Esophagus muscularis mucosa (tissue), 4 donors: ENCODE data around the gene HIRA. TPM values are rescaled to one million over a fixed set of nuclear protein-coding genes. Genes with fewer than 3 reads are reported as not detected.
"Not testable (repeated sequence)": the region's sequence is repeated elsewhere in the genome, so short reads cannot be mapped to it uniquely, and the experiment has no call there.

ENCODE experiments used
- DNase-seq: peaks from one replicate; pipeline ENCODE4 v3.0.0-alpha.2; 2017; ENCODE audit errors: extremely low spot score
- H3K27ac ChIP-seq, 4 donors: fragments of 200-600 bp; sonication (generic); replicated peaks in 1 of 4; 1 replicate in 3 of 4; 2 replicates in 1 of 4; pipeline ENCODE4 v1.5.1; 2016 to 2019; ENCODE audit warnings: mild to moderate bottlenecking in 1 of 4
- H3K27me3 ChIP-seq, 4 donors: fragments of 200-600 bp; sonication (generic); one replicate each; pipeline versions ENCODE4 v1.5.1 to v1.6.0; 2016 to 2019
- H3K36me3 ChIP-seq, 4 donors: fragments of 200-600 bp; sonication (generic); one replicate each; pipeline ENCODE4 v1.5.1; 2016 to 2019
- H3K4me1 ChIP-seq, 4 donors: fragments of 200-600 bp; sonication (generic); one replicate each; pipeline ENCODE4 v1.5.1; 2016 to 2019
- H3K4me3 ChIP-seq, 4 donors: fragments of 200-600 bp; sonication (generic); 1 replicate in 2 of 4; 2 replicates in 2 of 4; pipeline ENCODE4 v1.5.1; 2016 to 2019; ENCODE audit warnings: mild to moderate bottlenecking in 4 of 4, moderate library complexity in 1 of 4
- H3K9me3 ChIP-seq, 4 donors: fragments of 200-600 bp; sonication (generic); 1 replicate in 3 of 4; 2 replicates in 1 of 4; pipeline ENCODE4 v1.5.1; 2016 to 2019
- EP300 ChIP-seq: sonication (generic); formaldehyde crosslinking; IDR thresholded peaks from one replicate; pipeline ENCODE4 v1.6.1; 2017; ENCODE audit warnings: antibody characterized with exemption
- POLR2A ChIP-seq: fragments of 450-650 bp; IDR thresholded peaks from one replicate; pipeline ENCODE4 v1.6.1; 2017; ENCODE audit warnings: antibody characterized with exemption, moderate library complexity, mild to moderate bottlenecking, low read depth
- POLR2AphosphoS5 ChIP-seq, 2 donors: sonication (generic); formaldehyde crosslinking; IDR thresholded peaks; one replicate each; pipeline ENCODE4 v1.6.1; 2017; ENCODE audit warnings: antibody characterized with exemption in 2 of 2
- WGBS: methylation state at CpG from one replicate; pipeline ENCODE4 v1.1.5; 2018; 5-methylcytosine and 5-hydroxymethylcytosine counted together
- intact Hi-C: fragments of 100-400 bp; cut with DNase I; formaldehyde crosslinking; loops from one replicate; pipeline ENCODE4 v1.15.1; 2023
- total RNA-seq, 4 donors: library from RNA; depleted of rRNA; stranded (reverse); fragments of >200 nt; gene quantifications; one replicate each; pipeline versions ENCODE4 v1.1.0 to v1.2.1, GENCODE V29; 2016
- TF ChIP-seq, protein P1 (sequence below), 3 experiments: fragments of 200-600 bp in 2 of 3; fragments of 450-650 bp in 1 of 3; sonication (generic) in 2 of 3; IDR thresholded peaks; one replicate each; pipeline ENCODE4 v1.5.1; 2017 to 2019; ENCODE audit warnings: antibody characterized with exemption in 3 of 3, mild to moderate bottlenecking in 2 of 3, moderate library complexity in 1 of 3

The HIRA gene
- total RNA-seq, 4 donors from 2014 or later = 22.0 to 31.6 (median 26.5) TPM

DNA sequence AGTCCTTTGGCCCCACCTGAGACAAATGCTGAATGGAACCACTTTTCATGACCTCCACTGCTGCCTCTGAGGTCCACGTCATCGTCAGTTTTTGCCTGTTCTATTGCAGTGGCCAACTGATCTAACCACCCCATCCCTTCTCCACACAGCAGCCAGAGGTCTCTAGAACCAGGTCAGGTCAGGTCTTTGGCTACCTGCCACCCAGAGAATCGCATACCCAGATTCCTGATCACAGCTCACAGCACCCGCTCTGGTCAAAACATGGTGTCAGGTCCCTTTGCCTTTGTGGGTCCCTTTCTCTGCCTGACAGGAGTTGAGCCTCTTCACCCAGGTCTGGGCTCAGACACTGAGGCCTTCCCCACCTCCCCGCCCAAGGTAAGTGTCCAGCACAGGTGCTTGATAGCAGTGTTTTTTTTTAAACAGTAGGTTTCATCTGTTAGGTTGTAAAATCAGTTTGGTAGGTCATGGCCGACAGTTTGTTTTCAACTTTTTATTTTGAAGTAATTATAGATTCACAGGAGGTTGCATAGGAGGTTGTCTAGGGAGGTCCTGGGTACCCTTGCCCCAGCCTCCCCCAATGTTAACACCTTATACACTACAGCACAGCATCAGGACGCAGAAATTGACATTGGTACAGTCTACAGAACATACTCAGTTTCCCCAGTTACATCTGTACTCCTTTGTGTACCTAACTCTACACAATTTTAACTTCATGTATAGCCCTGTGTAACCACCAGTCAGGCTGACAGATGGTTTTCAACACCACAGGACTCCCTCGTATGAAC is 9.1 kb upstream of the HIRA start:
- H3K9me3 ChIP-seq = no peaks in the 10 kb centered on the region
- intact Hi-C loops = no loop called here
- no peak overlapping the region for H3K27ac ChIP-seq
- H3K36me3 ChIP-seq = peaks cover 16 to 67% (median 37%) of the 10 kb centered on the region in 4 donors
- no peak overlapping the region for H3K4me3 ChIP-seq
- WGBS = 88% methylated on average over 6 of the region's 8 CpGs
- TF ChIP-seq POLR2A = no peak
- no peak for TF ChIP-seq EP300
- TF ChIP-seq, protein P1, sequence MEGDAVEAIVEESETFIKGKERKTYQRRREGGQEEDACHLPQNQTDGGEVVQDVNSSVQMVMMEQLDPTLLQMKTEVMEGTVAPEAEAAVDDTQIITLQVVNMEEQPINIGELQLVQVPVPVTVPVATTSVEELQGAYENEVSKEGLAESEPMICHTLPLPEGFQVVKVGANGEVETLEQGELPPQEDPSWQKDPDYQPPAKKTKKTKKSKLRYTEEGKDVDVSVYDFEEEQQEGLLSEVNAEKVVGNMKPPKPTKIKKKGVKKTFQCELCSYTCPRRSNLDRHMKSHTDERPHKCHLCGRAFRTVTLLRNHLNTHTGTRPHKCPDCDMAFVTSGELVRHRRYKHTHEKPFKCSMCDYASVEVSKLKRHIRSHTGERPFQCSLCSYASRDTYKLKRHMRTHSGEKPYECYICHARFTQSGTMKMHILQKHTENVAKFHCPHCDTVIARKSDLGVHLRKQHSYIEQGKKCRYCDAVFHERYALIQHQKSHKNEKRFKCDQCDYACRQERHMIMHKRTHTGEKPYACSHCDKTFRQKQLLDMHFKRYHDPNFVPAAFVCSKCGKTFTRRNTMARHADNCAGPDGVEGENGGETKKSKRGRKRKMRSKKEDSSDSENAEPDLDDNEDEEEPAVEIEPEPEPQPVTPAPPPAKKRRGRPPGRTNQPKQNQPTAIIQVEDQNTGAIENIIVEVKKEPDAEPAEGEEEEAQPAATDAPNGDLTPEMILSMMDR (IDR thresholded peaks at IDR 0.05) = no peak
- no peak for TF ChIP-seq POLR2AphosphoS5 (IDR thresholded peaks at IDR 0.05)
- peaks cover 4 to 22% (median 7%) of the 10 kb centered on the region in 4 donors for H3K4me1 ChIP-seq
- no peak for DNase-seq
- no peaks in the 10 kb centered on the region for H3K27me3 ChIP-seq

DNA sequence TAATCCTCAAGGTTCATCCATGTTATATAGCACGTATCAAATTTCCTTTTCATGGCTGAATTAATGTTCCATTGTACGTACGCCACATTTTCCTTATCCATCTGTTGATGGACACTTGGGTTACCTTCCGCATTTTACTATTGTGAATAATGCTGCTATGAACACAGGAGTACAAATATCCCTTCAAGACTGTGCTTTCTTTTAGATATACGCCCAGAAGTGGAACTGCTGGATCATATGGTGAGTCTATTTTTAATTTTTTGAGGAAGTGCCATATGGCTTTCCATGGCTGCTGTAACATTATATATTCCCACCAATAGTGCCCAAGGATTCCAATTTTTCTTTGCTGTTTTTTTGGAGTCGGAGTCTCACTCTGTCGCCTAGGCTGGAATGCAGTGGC is 6.8 kb upstream of the HIRA start:
- Histone ChIP-seq H3K9me3 (no peaks in the 10 kb centered on the region), H3K4me3 (no peak overlapping the region), H3K4me1 (peaks cover 5 to 14% (median 7%) of the 10 kb centered on the region in 4 donors), H3K27ac (no peak overlapping the region), H3K27me3 (no peaks in the 10 kb centered on the region), H3K36me3 (peaks cover 15 to 65% (median 31%) of the 10 kb centered on the region in 4 donors)
- 91% methylated on average over 7 of the region's 7 CpGs for WGBS
- intact Hi-C loops = no loop called here
- no peak for DNase-seq
- TF ChIP-seq POLR2AphosphoS5 (IDR thresholded peaks at IDR 0.05) (no peak), EP300 (no peak), POLR2A (no peak)
- TF ChIP-seq, protein P1 (IDR thresholded peaks at IDR 0.05) = no peak

DNA sequence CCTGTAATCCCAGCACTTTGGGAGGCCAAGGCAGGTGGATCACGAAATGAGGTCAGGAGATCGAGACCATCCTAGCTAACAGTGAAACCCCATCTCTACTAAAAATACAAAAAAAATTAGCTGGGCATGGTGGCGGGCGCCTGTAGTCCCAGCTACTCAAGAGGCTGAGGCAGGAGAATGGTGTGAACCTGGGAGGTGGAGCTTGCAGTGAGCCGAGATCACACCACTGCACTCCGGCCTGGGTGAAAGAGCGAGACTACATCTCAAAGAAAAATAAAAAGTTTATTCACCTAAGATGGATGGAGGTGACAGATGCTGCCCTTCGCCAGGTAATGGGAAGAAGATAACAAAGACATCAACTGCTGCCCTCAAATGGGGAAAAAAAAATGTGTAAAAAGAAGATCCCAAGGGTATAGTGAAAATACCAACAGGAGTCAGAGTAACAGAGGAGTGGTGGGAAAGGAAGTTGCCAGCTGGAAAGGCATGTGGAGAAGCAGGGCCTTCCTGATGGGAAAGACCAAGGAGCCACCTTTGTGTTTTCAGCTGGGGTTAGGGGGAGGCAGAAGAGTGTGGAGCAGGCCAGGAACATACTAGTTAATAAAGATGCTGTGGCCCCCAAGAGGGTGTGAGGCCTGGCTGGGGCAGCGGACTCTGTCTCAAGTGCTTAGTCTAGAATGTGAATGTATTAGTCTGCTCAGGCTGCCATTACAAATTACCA is 5.1 kb upstream of the HIRA start:
- intact Hi-C loops, H3K27ac ChIP-seq, H3K4me3 ChIP-seq: not testable (repeated sequence)

DNA sequence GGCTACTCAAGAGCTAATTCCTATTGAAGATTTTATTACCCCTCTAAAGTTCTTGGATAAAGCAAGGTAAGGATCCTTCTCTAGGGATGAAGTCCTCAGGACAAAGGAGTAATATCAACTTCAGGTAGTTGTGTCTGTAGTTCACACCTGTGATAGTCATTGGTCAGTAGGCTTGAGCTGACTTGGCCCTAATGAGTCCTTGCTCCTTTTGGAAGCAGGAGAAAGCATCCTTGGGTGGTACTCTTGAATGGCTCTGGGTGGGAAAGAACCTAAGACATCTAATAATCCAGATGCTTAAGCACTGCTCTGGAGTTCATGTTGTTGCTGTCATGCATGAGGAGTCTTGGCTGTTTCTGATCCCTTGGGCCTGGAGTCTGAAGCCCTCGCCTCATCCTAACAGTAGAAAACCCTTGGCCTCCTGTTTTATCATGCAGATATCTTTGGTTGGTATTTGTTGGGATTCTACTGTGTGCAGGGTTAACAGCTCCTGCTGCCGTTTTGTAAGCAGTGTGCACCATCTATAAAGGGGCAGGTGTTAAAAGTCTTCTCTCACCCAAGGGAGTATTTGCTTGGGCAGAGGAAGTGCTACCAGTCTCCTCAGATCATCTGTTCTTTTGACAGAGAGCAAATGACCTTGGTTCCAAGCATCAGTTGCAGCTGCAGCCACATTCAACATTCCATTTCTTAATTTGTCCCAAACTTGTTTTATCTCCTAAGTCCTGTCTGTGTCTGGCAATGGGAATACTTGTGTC is 3.5 kb upstream of the HIRA start:
- DNase-seq = no peak
- Histone ChIP-seq H3K9me3 (no peaks in the 10 kb centered on the region), H3K36me3 (peaks cover 14 to 47% (median 26%) of the 10 kb centered on the region in 4 donors), H3K4me1 (peaks cover 21 to 28% (median 24%) of the 10 kb centered on the region in 4 donors), H3K27me3 (no peaks in the 10 kb centered on the region), H3K4me3 (no peak overlapping the region), H3K27ac (no peak overlapping the region)
- TF ChIP-seq POLR2A (no peak), EP300 (no peak), POLR2AphosphoS5 (IDR thresholded peaks at IDR 0.05) (no peak)
- TF ChIP-seq, protein P1 (IDR thresholded peaks at IDR 0.05) = no peak
- WGBS = 78% methylated on average over 2 of the region's 2 CpGs
- intact Hi-C loops = loop anchor here (5.0 kb wide), 2 partner anchors 37 to 258 kb away; partner anchors contain the start of gene SLC25A1

More for the DNA sequence above, 5.1 kb upstream of the HIRA start:
- not testable (repeated sequence) for H3K9me3 ChIP-seq, DNase-seq, H3K27me3 ChIP-seq
- Histone ChIP-seq H3K36me3 (peaks cover 15 to 50% (median 26%) of the 10 kb centered on the region in 4 donors), H3K4me1 (peaks cover 11 to 20% (median 14%) of the 10 kb centered on the region in 4 donors)
- 93% methylated on average over 9 of the region's 9 CpGs for WGBS

DNA sequence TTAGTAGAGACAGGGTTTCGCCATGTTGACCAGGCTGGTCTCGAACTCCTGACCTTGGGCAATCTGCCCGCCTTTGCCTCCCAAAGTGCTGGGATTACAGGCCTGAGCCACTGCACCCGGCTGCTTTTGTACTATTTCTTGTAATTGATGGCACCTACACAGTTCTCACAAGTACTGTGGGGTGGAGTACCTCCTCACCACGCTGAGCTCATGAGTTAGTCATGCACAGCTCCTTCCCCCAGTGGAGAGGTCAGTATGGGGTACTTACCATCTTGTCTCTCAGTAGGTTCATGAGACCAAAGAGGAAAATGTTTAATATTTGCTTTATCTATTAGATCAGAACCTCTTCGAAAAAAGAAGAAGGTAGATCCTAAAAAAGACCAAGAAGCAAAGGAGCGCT is 2.9 kb upstream of the HIRA start:
- DNase-seq = no peak
- no peaks in the 10 kb centered on the region for H3K9me3 ChIP-seq
- intact Hi-C loops = loop anchor here (5.0 kb wide), 2 partner anchors 38 to 257 kb away; partner anchors contain the start of gene SLC25A1
- H3K27ac ChIP-seq = no peak overlapping the region
- TF ChIP-seq EP300 = no peak
- TF ChIP-seq, protein P1 (IDR thresholded peaks at IDR 0.05) = no peak
- TF ChIP-seq POLR2AphosphoS5 (IDR thresholded peaks at IDR 0.05) = no peak
- TF ChIP-seq POLR2A = no peak
- WGBS = 93% methylated on average over 5 of the region's 7 CpGs
- H3K36me3 ChIP-seq = peaks cover 10 to 43% (median 26%) of the 10 kb centered on the region in 4 donors
- no peak overlapping the region for H3K4me3 ChIP-seq
- H3K27me3 ChIP-seq = no peaks in the 10 kb centered on the region
- H3K4me1 ChIP-seq = peaks cover 27 to 34% (median 30%) of the 10 kb centered on the region in 4 donors
